Activated naive CD8-positive, alpha-beta T cell treated with anti-CD3 and anti-CD28 coated beads, Interleukin-2, amount 50 U/mL, for 24 hours (primary cell): ENCODE results near the gene TMEM53.

Experiments used
- ATAC-seq: fragments of 150-1000 bp; cut with Tn5 transposase; one replicate; pipeline ENCODE4 v1.10.0; 2021
- DNase-seq: peaks from one replicate; pipeline ENCODE4 v3.0.0; 2021
- H3K27ac Mint-ChIP-seq: one replicate; pipeline ENCODE4 v1.8.0; 2021; ENCODE audit warnings: mild to moderate bottlenecking, mixed read lengths
- H3K27me3 Mint-ChIP-seq: one replicate; pipeline ENCODE4 v1.8.0; 2021; ENCODE audit warnings: mixed read lengths
- H3K36me3 Mint-ChIP-seq: one replicate; pipeline ENCODE4 v1.8.0; 2021; ENCODE audit warnings: low read depth, mixed read lengths
- H3K4me1 Mint-ChIP-seq: one replicate; pipeline ENCODE4 v1.8.0; 2021; ENCODE audit warnings: mixed read lengths
- H3K4me3 Mint-ChIP-seq: one replicate; pipeline ENCODE4 v1.8.0; 2021; ENCODE audit warnings: mild to moderate bottlenecking, moderate library complexity, mixed read lengths
- H3K9me3 Mint-ChIP-seq: one replicate; pipeline ENCODE4 v1.8.0; 2021; ENCODE audit warnings: mixed read lengths

Gene TMEM53

DNA sequence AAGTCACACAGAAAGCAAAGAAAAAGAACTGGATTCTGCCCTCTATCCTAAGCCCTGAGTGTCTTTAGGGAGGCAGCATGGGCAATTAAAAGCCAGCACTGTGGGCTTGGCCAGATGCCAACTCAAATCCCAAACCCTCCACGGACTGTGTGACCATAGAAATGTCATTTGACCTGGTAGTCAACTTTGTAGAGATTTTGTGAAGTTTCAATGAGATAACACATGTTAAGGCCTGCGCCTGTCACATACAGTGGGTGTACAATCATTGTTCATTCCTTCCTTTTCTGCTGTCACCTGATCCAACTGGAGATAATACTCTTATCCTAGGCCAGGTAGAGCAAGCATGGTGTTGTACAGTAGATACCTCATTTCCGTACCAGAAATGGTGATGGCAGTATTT is 54.2 kb downstream of the TMEM53 start:
- H3K27me3 Mint-ChIP-seq: no peaks in the 10 kb centered on the region
- DNase-seq: no peak
- H3K4me1 Mint-ChIP-seq: no peaks in the 10 kb centered on the region
- no peak for ATAC-seq
- no peaks in the 10 kb centered on the region for H3K9me3 Mint-ChIP-seq
- no peaks in the 10 kb centered on the region for H3K36me3 Mint-ChIP-seq
- H3K27ac Mint-ChIP-seq: no peak overlapping the region
- H3K4me3 Mint-ChIP-seq: no peak overlapping the region

DNA sequence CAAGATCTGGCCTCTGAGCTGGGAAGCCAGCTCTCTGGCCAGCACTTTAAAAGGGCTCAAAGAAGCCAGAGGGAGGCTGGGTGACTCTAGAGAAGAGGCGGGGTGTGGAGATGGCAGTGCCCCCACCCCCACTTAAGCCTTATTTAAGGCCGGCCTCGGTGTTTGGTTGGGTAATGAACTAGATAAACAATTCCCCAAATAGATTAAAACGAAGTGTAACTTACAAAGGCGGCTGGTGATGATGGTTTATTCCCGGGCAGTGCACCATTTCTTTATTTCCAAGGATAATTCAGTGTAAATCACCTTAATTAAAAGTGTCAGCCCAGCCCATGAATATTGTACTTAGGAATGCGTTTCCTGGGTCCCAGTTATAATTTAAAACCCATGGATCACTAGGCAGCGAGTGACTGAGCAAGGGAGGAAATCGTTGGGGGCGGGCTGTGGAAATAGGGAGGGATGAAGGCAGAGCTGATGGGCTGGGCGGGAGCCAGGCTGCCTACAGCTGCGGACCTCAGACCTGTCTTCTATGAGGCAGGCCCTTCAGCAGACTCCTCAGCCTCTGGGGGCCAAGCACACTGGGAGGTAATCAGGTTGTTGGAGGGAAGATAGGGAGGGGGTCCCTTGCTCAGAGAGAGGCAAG is 54.9 kb downstream of the TMEM53 start:
- H3K36me3 Mint-ChIP-seq: no peaks in the 10 kb centered on the region
- H3K9me3 Mint-ChIP-seq: no peaks in the 10 kb centered on the region
- H3K4me3 Mint-ChIP-seq: no peak overlapping the region
- H3K27me3 Mint-ChIP-seq: no peaks in the 10 kb centered on the region
- H3K27ac Mint-ChIP-seq: no peak overlapping the region
- DNase-seq (no peak), ATAC-seq (no peak)
- no peaks in the 10 kb centered on the region for H3K4me1 Mint-ChIP-seq

DNA sequence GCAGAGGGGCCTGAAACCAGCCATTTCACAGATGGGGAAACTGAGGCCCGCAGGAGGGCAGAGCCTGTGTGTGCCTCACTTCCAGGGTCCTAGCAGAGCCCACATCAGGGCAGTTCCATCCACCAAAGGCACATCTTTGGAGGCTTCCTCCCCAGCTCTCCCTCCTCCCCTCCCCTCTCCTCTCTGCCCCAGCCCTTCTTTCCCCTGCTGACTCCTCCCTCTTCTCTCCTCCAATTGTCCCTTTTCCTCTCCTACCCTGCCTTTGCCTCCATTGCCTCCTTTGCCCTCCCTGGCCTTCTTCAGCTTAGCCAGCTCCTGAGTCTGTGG is 56.6 kb downstream of the TMEM53 start:
- Mint-ChIP-seq H3K27me3 (no peaks in the 10 kb centered on the region), H3K4me3 (no peak overlapping the region), H3K27ac (no peak overlapping the region), H3K9me3 (no peaks in the 10 kb centered on the region), H3K36me3 (no peaks in the 10 kb centered on the region), H3K4me1 (no peaks in the 10 kb centered on the region)
- ATAC-seq: no peak
- no peak for DNase-seq

DNA sequence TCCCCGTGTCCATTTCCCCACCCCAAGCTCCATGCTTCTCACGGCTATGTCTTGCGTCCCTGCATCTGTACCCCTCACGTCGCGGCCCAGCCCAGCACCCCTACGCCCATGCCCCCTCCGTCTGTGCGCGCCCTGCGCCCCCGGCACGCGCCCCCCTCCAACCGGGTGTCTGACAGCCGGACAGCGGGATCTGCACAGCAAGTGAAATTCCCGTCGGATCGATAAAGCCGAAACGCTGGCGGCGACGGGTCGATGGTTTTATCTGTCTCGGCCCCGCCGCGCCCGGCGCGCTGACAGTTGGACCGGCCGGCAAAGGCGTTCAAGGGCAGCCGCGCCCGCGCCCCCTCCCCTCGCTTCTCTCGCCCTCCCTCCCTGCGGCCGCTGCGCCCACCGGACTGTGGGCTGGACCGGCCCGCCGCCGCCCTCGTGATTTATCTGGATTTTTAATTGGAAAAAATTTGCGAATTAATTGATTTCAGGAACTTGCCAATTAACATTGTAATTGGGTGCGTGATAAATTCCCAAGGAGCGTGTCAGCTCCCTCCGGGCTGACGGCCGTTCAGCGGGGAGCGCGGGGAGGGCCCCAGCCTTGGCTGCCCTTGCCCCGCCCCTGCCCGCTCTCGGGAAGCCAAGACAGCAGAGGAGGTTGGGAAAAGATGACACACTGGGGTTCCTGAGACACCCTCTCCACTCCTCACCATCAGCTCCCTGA is 57.1 kb downstream of the TMEM53 start:
- no peaks in the 10 kb centered on the region for H3K27me3 Mint-ChIP-seq
- no peak overlapping the region for H3K4me3 Mint-ChIP-seq
- no peaks in the 10 kb centered on the region for H3K36me3 Mint-ChIP-seq
- DNase-seq (no peak), ATAC-seq (no peak)
- H3K27ac Mint-ChIP-seq: no peak overlapping the region
- no peaks in the 10 kb centered on the region for H3K9me3 Mint-ChIP-seq
- H3K4me1 Mint-ChIP-seq: no peaks in the 10 kb centered on the region

DNA sequence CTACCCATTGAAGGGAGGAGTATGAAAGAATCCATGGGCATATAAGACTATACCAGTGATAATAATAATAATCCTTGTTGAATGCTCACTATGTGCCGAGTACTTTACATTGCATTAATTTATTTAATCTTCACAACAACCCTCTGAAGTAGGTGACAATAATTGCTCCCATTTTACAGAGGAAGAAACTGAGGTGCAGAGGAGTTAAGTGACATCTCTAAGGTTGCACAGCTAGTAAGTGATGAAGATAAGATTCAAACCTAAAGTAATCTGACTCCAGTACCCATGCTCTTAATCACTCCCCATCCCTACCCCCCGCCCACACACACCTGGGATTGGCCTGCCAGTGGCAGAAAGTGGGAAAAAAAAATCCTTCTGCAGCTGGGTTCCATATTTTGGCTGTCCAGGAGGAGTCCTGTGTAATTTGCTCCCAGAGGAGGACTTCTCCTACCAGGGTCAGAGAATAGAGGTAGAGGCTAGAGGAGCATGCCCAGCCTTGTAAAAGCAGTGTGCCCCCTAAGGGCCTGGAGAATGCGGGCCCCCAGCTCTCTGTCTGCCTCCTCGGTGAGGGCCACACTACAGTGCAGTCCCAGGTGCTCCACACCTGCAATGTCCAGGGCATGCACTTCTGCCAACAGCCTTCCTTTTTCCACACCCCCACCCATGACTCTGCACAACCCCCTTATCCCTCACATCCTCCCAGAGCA is 57.8 kb downstream of the TMEM53 start:
- Mint-ChIP-seq H3K27ac (no peak overlapping the region), H3K36me3 (no peaks in the 10 kb centered on the region), H3K4me1 (no peaks in the 10 kb centered on the region), H3K4me3 (no peak overlapping the region), H3K9me3 (no peaks in the 10 kb centered on the region), H3K27me3 (no peaks in the 10 kb centered on the region)
- no peak for ATAC-seq
- no peak for DNase-seq

DNA sequence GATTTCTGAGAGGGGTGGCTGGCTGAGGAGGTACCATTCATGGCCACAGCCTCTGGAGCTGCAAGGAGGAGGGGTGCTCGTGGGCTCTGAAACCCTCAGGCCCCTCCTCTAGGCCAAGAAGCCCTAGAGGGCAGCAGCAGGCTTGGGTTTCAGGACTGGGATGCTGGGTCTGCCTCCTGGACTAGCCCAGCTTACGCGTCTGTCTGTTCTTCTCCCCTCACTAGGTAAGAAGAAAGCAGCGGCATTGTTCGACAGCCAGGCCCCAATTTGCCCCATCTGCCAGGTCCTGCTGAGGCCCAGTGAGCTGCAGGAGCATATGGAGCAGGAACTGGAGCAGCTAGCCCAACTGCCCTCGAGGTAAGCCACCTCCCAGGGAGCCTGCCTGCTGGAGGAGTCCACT is 60.3 kb downstream of the TMEM53 start:
- Mint-ChIP-seq H3K27ac (no peak overlapping the region), H3K27me3 (no peaks in the 10 kb centered on the region), H3K9me3 (no peaks in the 10 kb centered on the region), H3K36me3 (no peaks in the 10 kb centered on the region), H3K4me3 (no peak overlapping the region), H3K4me1 (no peaks in the 10 kb centered on the region)
- DNase-seq (no peak), ATAC-seq (no peak)

DNA sequence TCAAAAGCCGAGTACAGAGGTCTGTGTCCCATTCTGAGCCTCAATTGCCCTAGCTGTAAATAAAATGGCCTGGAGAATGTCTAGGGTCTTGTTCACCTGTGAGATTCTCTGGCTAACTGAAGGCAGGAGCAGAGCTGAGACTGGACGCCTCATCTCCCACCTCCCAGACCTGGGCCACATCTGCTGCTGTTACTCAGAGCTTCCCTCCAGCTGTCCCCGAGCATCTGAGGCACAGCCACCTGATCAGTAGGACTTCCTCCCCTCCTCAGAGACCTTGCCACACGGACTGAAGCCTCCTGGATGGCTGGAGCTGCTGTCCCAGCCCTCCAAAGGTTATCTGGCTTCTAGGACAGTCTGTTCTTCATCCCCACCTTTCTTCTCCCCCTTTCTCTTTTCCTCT is 62.4 kb downstream of the TMEM53 start:
- no peaks in the 10 kb centered on the region for H3K36me3 Mint-ChIP-seq
- H3K4me3 Mint-ChIP-seq: no peak overlapping the region
- H3K9me3 Mint-ChIP-seq: no peaks in the 10 kb centered on the region
- ATAC-seq (no peak), DNase-seq (no peak)
- peaks cover 2% of the 10 kb centered on the region for H3K27me3 Mint-ChIP-seq
- no peaks in the 10 kb centered on the region for H3K4me1 Mint-ChIP-seq
- H3K27ac Mint-ChIP-seq: no peak overlapping the region

- no peak overlapping the region for H3K4me3 Mint-ChIP-seq
- peaks cover 2% of the 10 kb centered on the region for H3K27me3 Mint-ChIP-seq
- no peaks in the 10 kb centered on the region for H3K4me1 Mint-ChIP-seq
- H3K36me3 Mint-ChIP-seq: no peaks in the 10 kb centered on the region
- no peak for ATAC-seq
- H3K9me3 Mint-ChIP-seq: no peaks in the 10 kb centered on the region
- no peak for DNase-seq
- no peak overlapping the region for H3K27ac Mint-ChIP-seq
Observed at GRCh38 chr1:44611419-44611818, 62.9 kb downstream of the TMEM53 start.

- no peaks in the 10 kb centered on the region for H3K9me3 Mint-ChIP-seq
- DNase-seq (no peak), ATAC-seq (no peak)
- H3K36me3 Mint-ChIP-seq: no peaks in the 10 kb centered on the region
- H3K4me1 Mint-ChIP-seq: no peaks in the 10 kb centered on the region
- H3K27ac Mint-ChIP-seq: no peak overlapping the region
- peaks cover 2% of the 10 kb centered on the region for H3K27me3 Mint-ChIP-seq
- no peak overlapping the region for H3K4me3 Mint-ChIP-seq
Observed at GRCh38 chr1:44610527-44611148, 63.6 kb downstream of the TMEM53 start.

- no peak for ATAC-seq
- no peak overlapping the region for H3K4me3 Mint-ChIP-seq
- H3K4me1 Mint-ChIP-seq: no peaks in the 10 kb centered on the region
- no peak for DNase-seq
- no peaks in the 10 kb centered on the region for H3K36me3 Mint-ChIP-seq
- no peaks in the 10 kb centered on the region for H3K9me3 Mint-ChIP-seq
- H3K27ac Mint-ChIP-seq: no peak overlapping the region
- peaks cover 2% of the 10 kb centered on the region for H3K27me3 Mint-ChIP-seq
Observed at GRCh38 chr1:44609768-44610526, 64.3 kb downstream of the TMEM53 start.

DNA sequence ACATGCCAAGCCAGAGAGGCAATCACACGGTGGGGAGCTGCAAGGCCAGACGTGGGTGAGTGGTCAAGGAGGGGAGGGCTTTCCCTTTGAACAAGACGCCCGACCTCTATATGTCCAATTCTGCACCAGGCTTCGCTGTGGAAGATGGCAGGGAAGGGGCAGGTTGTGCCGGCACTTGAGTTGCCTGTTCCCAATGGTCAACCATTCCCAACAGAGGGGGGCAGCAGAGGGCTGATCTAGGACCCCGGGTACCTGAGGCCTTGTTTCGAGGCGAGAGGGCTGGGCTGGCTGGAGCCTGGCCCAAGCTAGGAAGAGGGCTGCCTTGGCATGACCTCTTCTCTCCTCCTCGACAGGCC is 64.9 kb downstream of the TMEM53 start:
- H3K4me3 Mint-ChIP-seq: no peak overlapping the region
- no peaks in the 10 kb centered on the region for H3K4me1 Mint-ChIP-seq
- peak; percentile 49 for DNase-seq
- no peak for ATAC-seq
- peaks cover 2% of the 10 kb centered on the region for H3K27me3 Mint-ChIP-seq
- no peaks in the 10 kb centered on the region for H3K36me3 Mint-ChIP-seq
- H3K27ac Mint-ChIP-seq: no peak overlapping the region
- no peaks in the 10 kb centered on the region for H3K9me3 Mint-ChIP-seq

DNA sequence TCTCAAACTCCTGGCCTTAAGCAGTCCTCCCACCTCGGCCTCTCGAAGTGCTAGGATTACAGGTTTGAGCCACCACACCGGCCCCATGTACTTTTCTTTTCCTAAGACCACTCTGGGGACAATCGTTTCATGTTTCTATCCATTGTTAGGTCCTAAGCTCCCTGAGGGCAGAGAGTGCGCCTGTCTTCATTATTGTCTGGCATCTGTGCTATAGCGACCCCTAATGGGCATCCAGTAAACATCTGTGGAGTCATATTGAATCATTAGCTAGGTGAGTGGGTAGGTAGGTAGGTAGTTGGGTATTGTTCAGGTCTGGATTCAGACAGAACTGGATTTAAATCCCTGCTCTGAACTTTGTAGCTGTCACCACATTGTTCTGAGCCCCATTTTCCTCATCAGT is 66.1 kb downstream of the TMEM53 start:
- Mint-ChIP-seq H3K27me3 (peaks cover 2% of the 10 kb centered on the region), H3K4me1 (no peaks in the 10 kb centered on the region), H3K4me3 (no peak overlapping the region), H3K27ac (no peak overlapping the region), H3K36me3 (no peaks in the 10 kb centered on the region), H3K9me3 (no peaks in the 10 kb centered on the region)
- ATAC-seq (no peak), DNase-seq (no peak)

- Mint-ChIP-seq H3K4me3 (no peak overlapping the region), H3K36me3 (no peaks in the 10 kb centered on the region), H3K4me1 (no peaks in the 10 kb centered on the region), H3K27me3 (peaks cover 2% of the 10 kb centered on the region), H3K9me3 (no peaks in the 10 kb centered on the region), H3K27ac (no peak overlapping the region)
- ATAC-seq (no peak), DNase-seq (no peak)
Observed at GRCh38 chr1:44606701-44607281, 67.5 kb downstream of the TMEM53 start.

- Mint-ChIP-seq H3K36me3 (no peaks in the 10 kb centered on the region), H3K27me3 (peaks cover 2% of the 10 kb centered on the region), H3K4me3 (no peak overlapping the region), H3K4me1 (no peaks in the 10 kb centered on the region), H3K27ac (no peak overlapping the region), H3K9me3 (no peaks in the 10 kb centered on the region)
- ATAC-seq (no peak), DNase-seq (no peak)
Observed at GRCh38 chr1:44605914-44606615, 68.2 kb downstream of the TMEM53 start.
